Endothelial cell of umbilical vein (primary cell): ENCODE measurements around the gene MPC2. TPM values are rescaled to one million over a fixed set of nuclear protein-coding genes. Genes with fewer than 3 reads are reported as not detected.
A peak's percentile ranks its signal among the peaks of the same experiment; 100 is the strongest.

Source experiments
- Bru-seq: library from RNA; stranded (reverse); fragments of 400-500 nt; gene quantifications from one replicate; lab custom pipeline; 2021; lab: Mats Ljungman, UMichigan
- BruChase-seq, 2 experiments: library from RNA; stranded (reverse); fragments of 400-500 nt; gene quantifications; one replicate each; lab custom pipeline; 2021; lab: Mats Ljungman, UMichigan
- BruUV-seq: library from RNA; stranded (reverse); fragments of 400-500 nt; replicated peaks from 2 replicates; lab custom pipeline; 2021; lab: Mats Ljungman, UMichigan
- CTCF ChIA-PET: fragments of 300-600, 350-600 bp; sonication (Branson Sonifier 250); formaldehyde crosslinking; loops from one replicate; lab custom pipeline; 2021; ENCODE audit warnings: antibody characterized with exemption, inconsistent platforms; lab: Charles Lee
- POLR2A ChIA-PET: fragments of 300-600, 350-600 bp; sonication (Branson Sonifier 250); formaldehyde crosslinking; loops from one replicate; lab custom pipeline; 2021; ENCODE audit warnings: antibody characterized with exemption, inconsistent platforms; lab: Charles Lee
- DNase-seq: peaks from one replicate; pipeline ENCODE4 v3.0.0-alpha.2; 2011; ENCODE audit warnings: low read depth, low spot score
- FAIRE-seq: peaks from 2 replicates; lab custom pipeline; 2011; peaks lifted over from hg19 to GRCh38; lab: Jason Lieb, UNC
- H2AFZ ChIP-seq: 2 replicates; pipeline ENCODE4 v1.6.0; 2012; ENCODE audit warnings: low read depth, low read length, control low read depth, inconsistent platforms
- H3K27ac ChIP-seq: 2 replicates; pipeline ENCODE4 v1.5.1; 2011; ENCODE audit warnings: low read depth, mild to moderate bottlenecking, control low read depth, low read length, moderate library complexity; ENCODE audit not compliant: insufficient read depth
- H3K27me3 ChIP-seq, 2 experiments: 2 replicates each; pipeline versions ENCODE4 v1.6.0 to v1.6.1; 2011; ENCODE audit warnings: low read length in 2 of 2, mixed read lengths in 1 of 2; ENCODE audit not compliant: control insufficient read depth in 2 of 2, insufficient read depth in 2 of 2
- H3K36me3 ChIP-seq, 2 experiments: 2 replicates in 1 of 2; 3 replicates in 1 of 2; pipeline ENCODE4 v1.5.1; 2011; ENCODE audit warnings: low read length in 2 of 2, mild to moderate bottlenecking in 1 of 2, moderate library complexity in 1 of 2; ENCODE audit not compliant: control insufficient read depth in 2 of 2, insufficient read depth in 2 of 2; ENCODE audit errors: extremely low read depth in 1 of 2
- H3K4me1 ChIP-seq: 3 replicates; pipeline ENCODE4 v1.5.1; 2011; ENCODE audit warnings: mild to moderate bottlenecking, low read length; ENCODE audit not compliant: control insufficient read depth, insufficient read depth; ENCODE audit errors: extremely low read depth
- H3K4me2 ChIP-seq: 2 replicates; pipeline ENCODE4 v1.6.1; 2011; ENCODE audit warnings: low read length, control low read depth, mixed read lengths; ENCODE audit not compliant: insufficient read depth
- H3K4me3 ChIP-seq, 3 experiments: fragments of 200-600 bp in 1 of 3; sonication (generic), shearing (Covaris generic) in 1 of 3; replicated peaks in 1 of 3; 2 replicates each; pipeline ENCODE4 v1.5.1; 2011 to 2016; ENCODE audit warnings: control low read depth in 3 of 3, low read length in 3 of 3, mild to moderate bottlenecking in 2 of 3, inconsistent platforms in 1 of 3, low read depth in 1 of 3, moderate library complexity in 1 of 3; ENCODE audit not compliant: insufficient read depth in 1 of 3
- H3K79me2 ChIP-seq: 2 replicates; pipeline ENCODE4 v1.6.0; 2012; ENCODE audit warnings: low read length, inconsistent platforms; ENCODE audit not compliant: control insufficient read depth, insufficient read depth
- H3K9ac ChIP-seq: replicated peaks from 2 replicates; pipeline ENCODE3; 2011; ENCODE audit warnings: low read length, control low read depth; ENCODE audit not compliant: insufficient read depth; ENCODE audit errors: extremely low read depth
- H3K9me1 ChIP-seq: replicated peaks from 3 replicates; pipeline ENCODE4 v1.6.0; 2011; ENCODE audit warnings: mild to moderate bottlenecking, low read length; ENCODE audit not compliant: control insufficient read depth, insufficient read depth; ENCODE audit errors: extremely low read depth
- H3K9me3 ChIP-seq: replicated peaks from 2 replicates; pipeline ENCODE4 v1.5.1; 2012; ENCODE audit warnings: low read length, inconsistent platforms; ENCODE audit not compliant: control insufficient read depth, insufficient read depth
- H4K20me1 ChIP-seq: replicated peaks from 2 replicates; pipeline ENCODE3; 2011; ENCODE audit warnings: mild to moderate bottlenecking, low read length; ENCODE audit not compliant: control insufficient read depth, insufficient read depth; ENCODE audit errors: extremely low read depth
- EZH2 ChIP-seq: IDR thresholded peaks from 2 replicates; pipeline ENCODE4 v1.6.1; 2012; ENCODE audit warnings: borderline replicate concordance, low read depth, mild to moderate bottlenecking, moderate library complexity, low read length, inconsistent platforms; ENCODE audit not compliant: severe bottlenecking
- FOS ChIP-seq: IDR thresholded peaks from 2 replicates; pipeline ENCODE4 v1.6.1; 2011; ENCODE audit warnings: mild to moderate bottlenecking, low read length, moderate library complexity, borderline replicate concordance; ENCODE audit not compliant: insufficient read depth
- GATA2 ChIP-seq: IDR thresholded peaks from 2 replicates; pipeline ENCODE4 v1.7.0; 2011; ENCODE audit warnings: low read depth, mild to moderate bottlenecking, moderate library complexity, mixed read lengths, low read length; ENCODE audit not compliant: insufficient read length, insufficient read depth
- JUN ChIP-seq: IDR thresholded peaks from 2 replicates; pipeline ENCODE4 v1.6.1; 2011; ENCODE audit warnings: borderline replicate concordance, low read depth; ENCODE audit not compliant: insufficient read length, insufficient read depth
- MYC ChIP-seq: IDR thresholded peaks from one replicate; pipeline ENCODE4 v1.6.1; 2011; ENCODE audit warnings: mild to moderate bottlenecking, low read depth, low read length
- POLR2A ChIP-seq: IDR thresholded peaks from 2 replicates; pipeline ENCODE4 v1.6.1; 2012; ENCODE audit warnings: low read depth, mild to moderate bottlenecking, control low read depth, low read length
- POLR2AphosphoS5 ChIP-seq: IDR thresholded peaks from 2 replicates; pipeline ENCODE4 v1.6.1; 2012; ENCODE audit warnings: low read depth, mild to moderate bottlenecking, control low read depth, low read length, moderate library complexity; ENCODE audit not compliant: insufficient read depth
- dilution Hi-C: fragments of 300-500 bp; cut with MboI; formaldehyde crosslinking; loops from one replicate; pipeline ENCODE4 v1.15.0; 2019; ENCODE audit warnings: low sequenced_read_pairs; ENCODE audit not compliant: extremely low pct_ligation_motif_present
- intact Hi-C: fragments of 100-400 bp; cut with micrococcal nuclease; formaldehyde crosslinking; loops from one replicate; pipeline ENCODE4 v1.10.0; 2022
- long read RNA-seq: library from polyadenylated mRNA; stranded (forward); transcript quantifications from one replicate; pipeline ENCODE4 v2.0.0, GENCODE V29; 2021
- polyA minus RNA-seq, 3 experiments: library from RNA; depleted of rRNA, polyadenylated mRNA; stranded (reverse); fragments of >200 nt; gene quantifications; 1 replicate in 1 of 3; 2 replicates in 2 of 3; pipeline ENCODE4 v1.2.3, GENCODE V29; 2011
- polyA plus RNA-seq, 4 experiments: library from polyadenylated mRNA; depleted of rRNA in 3 of 4; stranded (reverse) in 3 of 4; unstranded in 1 of 4; fragments of >200 nt; gene quantifications; 2 replicates each; pipeline versions ENCODE4 v1.2.1 to v1.2.3, GENCODE V29; 2011 to 2012; ENCODE audit warnings: missing spikeins in 1 of 4
- total RNA-seq: library from RNA; stranded (reverse); gene quantifications from 2 replicates; pipeline ENCODE4 v1.2.3, GENCODE V29; 2021
- TF ChIP-seq, protein P1 (sequence below), 2 donors: IDR thresholded peaks; 1 replicate in 1 of 2; 2 replicates in 1 of 2; pipeline ENCODE4 v1.5.1; 2011; ENCODE audit warnings: low read length in 2 of 2, mild to moderate bottlenecking in 2 of 2, moderate library complexity in 2 of 2, control low read depth in 1 of 2, inconsistent platforms in 1 of 2, low read depth in 1 of 2; ENCODE audit not compliant: insufficient read depth in 1 of 2; ENCODE audit errors: extremely low read depth in 1 of 2
- TF ChIP-seq, protein P2 (sequence below): IDR thresholded peaks from 2 replicates; pipeline ENCODE4 v1.6.1; 2011; ENCODE audit not compliant: insufficient read depth, insufficient read length

MPC2 gene
- total RNA-seq (35.8 and 40.6 TPM in 2 replicates), polyA plus RNA-seq (12.1 and 14.9 TPM in 2 replicates), polyA minus RNA-seq (5.9 and 6.6 TPM in 2 replicates), Bru-seq, nascent RNA (percentile 69 among the genes with signal in this experiment), BruChase-seq, experiment 1, labeled RNA remaining after a 6-hour chase (percentile 63 among the genes with signal in this experiment), BruChase-seq, experiment 2, labeled RNA remaining after a 2-hour chase (percentile 58 among the genes with signal in this experiment)
- 20.0 and 20.1 TPM in 2 replicates for polyA plus RNA-seq (2011; cell fraction: cytosol; rRNA removed)
- 6.7 and 7.6 TPM in 2 replicates for polyA plus RNA-seq (2011; cell fraction: nucleus; rRNA removed)
- 26.2 and 39.3 TPM in 2 replicates for polyA plus RNA-seq (2012)
- 34.4 TPM for polyA minus RNA-seq (2011; cell fraction: cytosol; rRNA and poly(A)+ RNA removed)
- polyA minus RNA-seq (2011; cell fraction: nucleus; rRNA and poly(A)+ RNA removed), result 2.8 and 4.4 TPM in 2 replicates
- long read RNA-seq, transcript MPC2-202 (5 exons, 2,177 nt), result major isoform, 118 of 143 reads
- long read RNA-seq, partial matches to known transcripts, result 1 of 143 reads
- long read RNA-seq, other reads (novel, unspliced or antisense), result 24 of 143 reads

DNA sequence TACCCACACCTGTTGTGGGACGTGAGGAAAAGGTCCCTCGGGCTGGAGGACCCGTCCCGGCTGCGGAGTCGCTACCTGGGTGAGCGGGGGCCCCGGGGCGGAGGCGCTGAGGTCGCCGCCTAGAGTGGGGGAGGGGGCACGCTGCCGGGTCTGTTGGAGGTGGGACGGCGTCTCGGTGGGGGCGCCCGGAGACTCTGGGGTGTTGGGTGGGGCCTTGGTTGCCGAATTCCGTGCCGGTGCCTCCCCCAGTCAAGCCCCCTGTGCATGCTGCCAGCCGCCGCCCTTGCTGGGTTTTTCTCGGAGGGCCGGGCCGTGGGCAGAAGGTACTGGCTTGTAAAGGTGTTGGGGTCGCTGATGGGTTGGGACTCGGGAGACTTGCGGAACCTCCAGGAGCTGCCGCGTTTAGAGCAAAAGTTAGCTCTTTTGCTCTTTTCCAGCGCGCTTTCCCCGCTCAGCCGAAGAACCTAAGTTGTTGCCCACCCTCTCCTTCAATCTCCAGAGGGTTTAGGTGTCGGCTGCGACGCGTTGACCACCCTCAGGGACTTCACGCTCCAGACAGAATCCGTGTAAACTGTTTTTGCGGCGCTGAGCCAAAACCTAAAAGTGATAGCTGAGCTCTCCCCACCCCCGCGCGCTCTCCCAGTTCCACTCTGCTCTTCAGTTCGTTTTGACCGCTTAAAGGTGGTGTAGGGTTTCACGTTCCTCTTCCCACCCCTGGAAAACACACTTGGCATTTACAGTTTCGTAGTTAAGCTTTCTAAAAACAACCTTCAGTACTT, at the start of gene MPC2:
Gene MPC2, minus strand, starts transcription at position 143 of the 779 bp plus-strand sequence. CDS start 1,231 bp downstream, outside the sequence.
- Histone ChIP-seq H2AFZ (peak within 1 kb of the TSS; percentile 49), H3K27me3 (no peaks in the 10 kb centered on the region), H3K9me3 (no peaks in the 10 kb centered on the region), H3K36me3 (no peaks in the 10 kb centered on the region), H3K27ac (peak within 1 kb of the TSS; percentile 93), H3K9me1 (no peaks in the 10 kb centered on the region), H3K9ac (peak within 1 kb of the TSS; percentile 95), H3K4me1 (peaks cover 18% of the 10 kb centered on the region), H3K79me2 (peaks cover 55% of the 10 kb centered on the region), H3K4me3 (peak within 1 kb of the TSS; percentile 87 to 95 (median 93)), H3K4me2 (peak within 1 kb of the TSS; percentile 97), H4K20me1 (no peaks in the 10 kb centered on the region)
- peak; percentile 71 for DNase-seq
- BruUV-seq, result TSS peak; percentile 30
- intact Hi-C loops, result loop anchor here (1.0 to 5.0 kb wide), 9 partner anchors 10 to 324 kb away; partner anchors contain the start of gene MPZL1
- dilution Hi-C loops, result no loop called here
- no peak for TF ChIP-seq MYC
- TF ChIP-seq POLR2A, result no peak
- TF ChIP-seq POLR2AphosphoS5, result no peak
- TF ChIP-seq, protein P1, sequence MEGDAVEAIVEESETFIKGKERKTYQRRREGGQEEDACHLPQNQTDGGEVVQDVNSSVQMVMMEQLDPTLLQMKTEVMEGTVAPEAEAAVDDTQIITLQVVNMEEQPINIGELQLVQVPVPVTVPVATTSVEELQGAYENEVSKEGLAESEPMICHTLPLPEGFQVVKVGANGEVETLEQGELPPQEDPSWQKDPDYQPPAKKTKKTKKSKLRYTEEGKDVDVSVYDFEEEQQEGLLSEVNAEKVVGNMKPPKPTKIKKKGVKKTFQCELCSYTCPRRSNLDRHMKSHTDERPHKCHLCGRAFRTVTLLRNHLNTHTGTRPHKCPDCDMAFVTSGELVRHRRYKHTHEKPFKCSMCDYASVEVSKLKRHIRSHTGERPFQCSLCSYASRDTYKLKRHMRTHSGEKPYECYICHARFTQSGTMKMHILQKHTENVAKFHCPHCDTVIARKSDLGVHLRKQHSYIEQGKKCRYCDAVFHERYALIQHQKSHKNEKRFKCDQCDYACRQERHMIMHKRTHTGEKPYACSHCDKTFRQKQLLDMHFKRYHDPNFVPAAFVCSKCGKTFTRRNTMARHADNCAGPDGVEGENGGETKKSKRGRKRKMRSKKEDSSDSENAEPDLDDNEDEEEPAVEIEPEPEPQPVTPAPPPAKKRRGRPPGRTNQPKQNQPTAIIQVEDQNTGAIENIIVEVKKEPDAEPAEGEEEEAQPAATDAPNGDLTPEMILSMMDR (IDR thresholded peaks at IDR 0.05; ENCODE audit: extremely low read depth in 1 of 2, insufficient read depth in 1 of 2, low read depth in 1 of 2, low read length in 2 of 2), result no peak
- no peak for TF ChIP-seq EZH2
- TF ChIP-seq, protein P2, sequence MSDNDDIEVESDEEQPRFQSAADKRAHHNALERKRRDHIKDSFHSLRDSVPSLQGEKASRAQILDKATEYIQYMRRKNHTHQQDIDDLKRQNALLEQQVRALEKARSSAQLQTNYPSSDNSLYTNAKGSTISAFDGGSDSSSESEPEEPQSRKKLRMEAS, result no peak
- TF ChIP-seq FOS, result no peak
- TF ChIP-seq JUN, result no peak
- no peak for TF ChIP-seq GATA2
- peak; percentile 83 for FAIRE-seq
- ChIA-PET POLR2A (interaction anchor here (0.7 kb wide), 2 partner anchors 9 to 13 kb away, joined by 3 to 7 read pairs; no protein-coding TSS in a partner anchor), CTCF (interaction anchor here (1.0 to 1.8 kb wide), 3 partner anchors 42 to 148 kb away, joined by 3 to 9 read pairs (median 4); no protein-coding TSS in a partner anchor)
